ENCODE results near the gene TAPT1.

DNA sequence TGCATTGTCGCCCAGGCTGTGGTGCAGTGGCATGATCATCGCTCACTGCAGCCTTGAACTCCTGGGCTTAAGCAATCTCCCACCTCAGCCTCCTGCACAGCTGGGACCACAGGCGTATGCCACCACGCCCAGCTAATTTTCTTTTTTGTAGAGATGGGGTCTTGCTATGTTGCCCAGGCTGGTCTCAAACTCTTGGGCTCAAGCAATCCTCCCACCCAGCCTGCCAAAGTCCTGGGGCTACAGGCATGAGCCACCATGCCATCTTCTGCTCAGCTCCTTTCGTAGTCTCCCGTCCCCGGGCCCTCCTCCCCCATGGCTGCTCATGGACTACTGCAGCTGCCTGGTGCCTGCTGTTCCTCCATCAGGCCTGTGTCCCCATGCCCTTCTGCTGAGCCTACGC is 58.1 kb downstream of the TAPT1 start:
- TF ChIP-seq EZH2 (IDR thresholded peaks at IDR 0.05; ENCODE audit: borderline replicate concordance, low read length) = no peak
- TF ChIP-seq, protein P1, sequence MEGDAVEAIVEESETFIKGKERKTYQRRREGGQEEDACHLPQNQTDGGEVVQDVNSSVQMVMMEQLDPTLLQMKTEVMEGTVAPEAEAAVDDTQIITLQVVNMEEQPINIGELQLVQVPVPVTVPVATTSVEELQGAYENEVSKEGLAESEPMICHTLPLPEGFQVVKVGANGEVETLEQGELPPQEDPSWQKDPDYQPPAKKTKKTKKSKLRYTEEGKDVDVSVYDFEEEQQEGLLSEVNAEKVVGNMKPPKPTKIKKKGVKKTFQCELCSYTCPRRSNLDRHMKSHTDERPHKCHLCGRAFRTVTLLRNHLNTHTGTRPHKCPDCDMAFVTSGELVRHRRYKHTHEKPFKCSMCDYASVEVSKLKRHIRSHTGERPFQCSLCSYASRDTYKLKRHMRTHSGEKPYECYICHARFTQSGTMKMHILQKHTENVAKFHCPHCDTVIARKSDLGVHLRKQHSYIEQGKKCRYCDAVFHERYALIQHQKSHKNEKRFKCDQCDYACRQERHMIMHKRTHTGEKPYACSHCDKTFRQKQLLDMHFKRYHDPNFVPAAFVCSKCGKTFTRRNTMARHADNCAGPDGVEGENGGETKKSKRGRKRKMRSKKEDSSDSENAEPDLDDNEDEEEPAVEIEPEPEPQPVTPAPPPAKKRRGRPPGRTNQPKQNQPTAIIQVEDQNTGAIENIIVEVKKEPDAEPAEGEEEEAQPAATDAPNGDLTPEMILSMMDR (IDR thresholded peaks at IDR 0.05; ENCODE audit: low read length) = no peak

Data from OCI-LY1 (cell line).